Stimulated activated CD8-positive, alpha-beta memory T cell treated with anti-CD3 and anti-CD28 coated beads, Interleukin-15, amount 100 ng/mL, for 48 hours (primary cell): Measurements from ENCODE around the gene DUSP3.
A peak's percentile ranks its signal among the peaks of the same experiment; 100 is the strongest.

ENCODE experiments used
- DNase-seq, 2 donors: peaks; one replicate each; pipeline ENCODE4 v3.0.0-alpha.2; 2020; ENCODE audit warnings: low read depth in 2 of 2

DUSP3 gene

GRCh38 chr17:43778337-43779144 is at the start of gene DUSP3:
DUSP3 (minus strand) TSS chr17:43778977; CDS start chr17:43778924, 53 bp downstream.
- DNase-seq, result peak; percentile 62 to 64

GRCh38 chr17:43827596-43827995 is 48.8 kb upstream of the DUSP3 start:
- DNase-seq, result no peak

- no peak for DNase-seq
Observed at GRCh38 chr17:43826206-43826605, 47.4 kb upstream of the DUSP3 start.

GRCh38 chr17:43825567-43825966 is 46.8 kb upstream of the DUSP3 start:
- DNase-seq, result no peak

- no peak for DNase-seq
Observed at GRCh38 chr17:43823350-43824084, 44.7 kb upstream of the DUSP3 start.

GRCh38 chr17:43822570-43823190 is 43.9 kb upstream of the DUSP3 start:
- no peak for DNase-seq

- no peak for DNase-seq
Observed at GRCh38 chr17:43820759-43821158, 42.0 kb upstream of the DUSP3 start.

- DNase-seq, result no peak
Observed at GRCh38 chr17:43818966-43819365, 40.2 kb upstream of the DUSP3 start.

GRCh38 chr17:43817826-43818225 is 39.0 kb upstream of the DUSP3 start:
- DNase-seq, result no peak

- no peak for DNase-seq
Observed at GRCh38 chr17:43816336-43817320, 37.9 kb upstream of the DUSP3 start.

GRCh38 chr17:43814714-43815113 is 35.9 kb upstream of the DUSP3 start:
- no peak for DNase-seq

- no peak for DNase-seq
Observed at GRCh38 chr17:43814026-43814425, 35.2 kb upstream of the DUSP3 start.

- DNase-seq, result no peak
Observed at GRCh38 chr17:43813386-43813785, 34.6 kb upstream of the DUSP3 start.

GRCh38 chr17:43812396-43813265 is 33.9 kb upstream of the DUSP3 start:
- DNase-seq, result no peak

GRCh38 chr17:43810823-43811222 is 32.0 kb upstream of the DUSP3 start:
- no peak for DNase-seq

GRCh38 chr17:43810226-43810715 is 31.5 kb upstream of the DUSP3 start:
- DNase-seq, result no peak

GRCh38 chr17:43809121-43809520 is 30.3 kb upstream of the DUSP3 start:
- no peak for DNase-seq

- DNase-seq, result no peak
Observed at GRCh38 chr17:43808076-43808475, 29.3 kb upstream of the DUSP3 start.

- DNase-seq, result no peak
Observed at GRCh38 chr17:43805117-43805516, 26.3 kb upstream of the DUSP3 start.

- DNase-seq, result no peak
Observed at GRCh38 chr17:43803758-43804157, 25.0 kb upstream of the DUSP3 start.
